ENCODE measurements around the gene NCAM2.

DNA sequence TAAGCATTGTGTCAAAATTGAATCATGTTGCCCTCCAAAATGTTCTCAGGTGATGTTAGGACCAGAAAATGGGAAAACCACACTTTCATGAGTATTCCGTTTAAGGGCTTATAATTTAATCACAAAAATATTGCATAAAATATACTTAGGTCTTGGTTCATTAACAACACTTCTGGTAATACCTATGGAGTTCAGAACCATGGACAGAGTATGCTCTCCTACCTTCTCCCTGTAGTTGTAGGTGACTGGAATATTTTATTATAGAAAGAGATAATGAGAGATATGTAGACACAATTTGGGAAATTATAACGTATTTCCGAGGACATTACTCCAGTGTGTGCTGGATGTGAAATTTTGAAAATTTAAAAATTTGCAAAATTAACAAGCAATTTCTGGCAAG lies 232.5 kb downstream of the NCAM2 start:
- TF ChIP-seq, protein P1, sequence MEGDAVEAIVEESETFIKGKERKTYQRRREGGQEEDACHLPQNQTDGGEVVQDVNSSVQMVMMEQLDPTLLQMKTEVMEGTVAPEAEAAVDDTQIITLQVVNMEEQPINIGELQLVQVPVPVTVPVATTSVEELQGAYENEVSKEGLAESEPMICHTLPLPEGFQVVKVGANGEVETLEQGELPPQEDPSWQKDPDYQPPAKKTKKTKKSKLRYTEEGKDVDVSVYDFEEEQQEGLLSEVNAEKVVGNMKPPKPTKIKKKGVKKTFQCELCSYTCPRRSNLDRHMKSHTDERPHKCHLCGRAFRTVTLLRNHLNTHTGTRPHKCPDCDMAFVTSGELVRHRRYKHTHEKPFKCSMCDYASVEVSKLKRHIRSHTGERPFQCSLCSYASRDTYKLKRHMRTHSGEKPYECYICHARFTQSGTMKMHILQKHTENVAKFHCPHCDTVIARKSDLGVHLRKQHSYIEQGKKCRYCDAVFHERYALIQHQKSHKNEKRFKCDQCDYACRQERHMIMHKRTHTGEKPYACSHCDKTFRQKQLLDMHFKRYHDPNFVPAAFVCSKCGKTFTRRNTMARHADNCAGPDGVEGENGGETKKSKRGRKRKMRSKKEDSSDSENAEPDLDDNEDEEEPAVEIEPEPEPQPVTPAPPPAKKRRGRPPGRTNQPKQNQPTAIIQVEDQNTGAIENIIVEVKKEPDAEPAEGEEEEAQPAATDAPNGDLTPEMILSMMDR (IDR thresholded peaks at IDR 0.05; ENCODE audit: low read length): no peak
- no peak for TF ChIP-seq EZH2 (IDR thresholded peaks at IDR 0.05; ENCODE audit: borderline replicate concordance, low read length)

Data from OCI-LY1 (cell line).